GM19328 (cell line): ENCODE measurements around the gene CLEC20A.
"Not testable (repeated sequence)": the region's sequence is repeated elsewhere in the genome, so short reads cannot be mapped to it uniquely, and the experiment has no call there.

Experiments
- ATAC-seq: cut with Tn5 transposase; IDR thresholded peaks from one replicate; pipeline ENCODE4 v1.9.1; 2021; ENCODE audit warnings: mild to moderate bottlenecking, moderate library complexity; ENCODE audit not compliant: unreplicated experiment

CLEC20A gene

GRCh38 chr1:178529364-178530036, 32.7 kb upstream of the CLEC20A start:
- ATAC-seq, result no peak

DNA sequence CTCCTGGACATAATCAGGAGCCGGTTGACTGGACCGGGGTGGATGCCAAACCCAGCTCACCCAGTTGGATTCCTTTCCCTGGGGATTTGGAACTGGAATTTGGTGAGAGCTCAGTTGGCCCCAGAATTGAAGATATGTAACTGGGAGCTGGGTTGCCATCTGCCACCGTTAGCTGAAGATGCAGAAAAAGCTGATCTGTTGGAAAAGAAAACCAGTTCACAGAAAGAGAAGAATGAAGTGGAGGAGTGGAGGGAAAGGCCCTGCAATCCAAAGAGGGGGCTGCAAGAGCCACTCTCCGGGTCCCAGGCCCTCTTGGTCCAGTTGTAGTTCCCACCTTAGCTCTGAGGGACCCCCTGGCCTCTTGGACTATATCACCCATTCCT, 32.2 kb upstream of the CLEC20A start:
- ATAC-seq, result no peak

DNA sequence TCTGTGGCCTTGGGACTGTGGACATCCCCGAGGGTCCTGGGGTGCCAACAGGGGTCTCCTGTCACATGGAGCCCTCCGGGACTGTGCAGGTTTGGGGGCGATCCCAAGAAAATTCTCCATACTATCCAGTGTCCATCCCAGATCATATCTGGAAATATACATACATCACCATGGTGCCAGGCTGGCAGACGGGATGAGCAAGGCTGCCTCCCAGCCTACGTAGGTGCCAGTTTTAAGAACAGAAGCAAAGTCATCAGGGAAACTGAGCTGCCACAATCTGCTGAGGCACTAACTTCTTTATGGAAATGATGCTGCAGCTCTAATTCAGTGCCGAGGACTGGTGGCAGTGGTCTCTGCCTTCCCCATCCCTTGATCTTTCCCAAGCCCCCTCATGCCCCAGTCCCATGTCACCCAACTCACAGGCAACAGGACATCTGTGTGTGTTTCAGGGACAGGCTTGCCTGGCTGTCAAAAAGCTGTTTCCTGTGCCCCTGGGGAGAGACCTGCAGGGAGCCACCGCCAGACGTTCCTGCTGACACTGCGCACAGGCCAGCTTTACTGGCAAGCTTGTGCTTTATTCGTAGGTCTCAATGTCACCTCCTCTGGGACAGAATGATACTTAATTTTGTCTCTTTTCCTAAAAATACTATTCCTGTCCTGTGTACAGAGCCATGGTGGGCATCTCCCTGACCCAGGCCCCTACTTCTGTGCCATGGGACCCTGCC, 31.6 kb upstream of the CLEC20A start:
- no peak for ATAC-seq

GRCh38 chr1:178527117-178527516, 30.4 kb upstream of the CLEC20A start:
- ATAC-seq, result no peak

GRCh38 chr1:178521241-178521640, 24.5 kb upstream of the CLEC20A start:
- no peak for ATAC-seq

GRCh38 chr1:178520803-178521202, 24.0 kb upstream of the CLEC20A start:
- no peak for ATAC-seq

DNA sequence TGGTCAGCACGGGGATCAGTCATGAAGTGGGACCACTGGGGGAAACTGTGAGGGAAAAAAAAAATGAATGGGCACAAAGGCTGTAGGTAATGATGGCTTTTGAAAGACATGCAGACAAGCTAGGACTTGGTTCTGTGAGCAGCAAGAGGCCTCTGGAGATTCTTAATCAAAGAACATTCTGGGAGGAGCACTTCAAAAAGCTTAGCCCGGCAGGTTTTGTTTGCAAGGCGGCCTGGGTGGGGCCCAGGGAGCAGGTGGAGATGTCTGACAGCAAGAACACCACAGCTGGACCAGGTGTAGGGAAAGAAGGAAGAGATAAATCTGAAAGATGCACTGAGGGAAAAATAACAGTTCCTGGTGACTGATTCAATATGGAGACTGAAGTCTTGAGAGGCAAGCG, 22.1 kb upstream of the CLEC20A start:
- ATAC-seq, result no peak

GRCh38 chr1:178516110-178516509, 19.3 kb upstream of the CLEC20A start:
- ATAC-seq, result no peak

DNA sequence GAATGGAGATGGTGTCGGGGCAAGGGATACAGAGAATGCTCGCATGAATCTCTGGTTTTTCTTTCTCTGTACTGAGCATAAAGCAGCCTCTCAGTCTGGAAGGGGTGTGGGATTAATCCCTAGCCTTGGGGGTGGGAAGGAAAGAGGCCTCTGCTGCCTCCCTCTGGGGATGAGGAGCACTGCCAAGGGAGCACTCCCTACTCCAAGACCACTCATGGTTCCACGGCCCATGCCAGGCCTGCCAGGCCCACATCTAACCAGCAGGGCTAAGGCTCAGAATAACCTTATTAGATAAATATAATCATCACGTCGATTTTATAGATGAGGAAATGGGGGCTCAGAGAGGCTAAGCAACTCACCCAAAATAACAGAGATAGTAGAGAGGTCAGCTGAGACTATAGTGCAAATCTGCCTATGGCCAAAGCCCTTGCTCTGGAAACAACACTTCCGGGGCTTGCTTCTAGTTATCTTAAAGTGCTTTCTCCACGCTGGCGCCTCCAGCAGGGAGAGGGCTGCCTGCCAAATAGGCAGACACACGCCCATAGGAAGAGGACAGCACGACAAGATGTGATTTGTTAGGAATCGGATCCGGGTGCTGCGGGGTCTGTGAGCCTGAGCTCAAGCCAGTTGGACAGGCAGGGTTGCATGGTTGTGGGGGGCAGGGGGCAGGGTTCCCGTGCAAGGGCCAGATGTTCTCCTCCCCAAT, 16.7 kb upstream of the CLEC20A start:
- no peak for ATAC-seq

DNA sequence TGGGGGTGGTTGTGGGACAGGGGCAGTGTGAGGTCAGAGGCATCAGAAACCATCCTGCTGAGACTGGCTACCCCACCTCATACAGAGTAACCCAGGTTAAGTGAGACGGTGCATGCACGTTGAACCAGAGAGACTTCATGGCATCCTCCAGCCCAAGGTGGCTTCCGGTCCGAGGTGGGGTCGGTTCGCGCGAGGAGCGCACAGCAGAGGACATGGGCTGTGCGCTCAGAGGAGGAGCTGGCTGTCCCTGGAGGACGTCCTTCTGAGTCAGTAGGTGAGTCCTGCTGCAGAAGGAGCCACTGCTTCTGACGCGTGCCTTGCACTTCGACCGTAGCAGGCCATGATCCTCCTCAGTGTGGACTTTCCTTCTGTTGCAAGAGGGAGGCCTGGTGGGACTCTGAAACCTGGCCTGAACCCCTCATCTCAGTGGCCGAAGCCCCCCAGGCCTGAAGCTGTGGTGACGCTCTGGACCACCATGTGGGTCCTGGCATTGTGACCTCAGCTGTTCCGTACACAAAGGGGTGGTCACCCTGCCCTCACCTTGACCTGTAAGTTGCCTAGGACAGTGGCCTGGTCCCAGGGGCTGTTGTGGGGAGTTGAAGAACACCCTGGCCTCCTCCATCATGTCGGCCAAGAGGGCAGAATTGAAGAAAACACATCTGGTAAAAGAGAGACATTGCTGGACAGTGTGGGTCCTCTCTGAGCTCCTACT, 16.0 kb upstream of the CLEC20A start, which contains the start of gene TEX35:
TSS of gene TEX35 (plus strand) at position 544 of the 712 bp plus-strand sequence. CDS start at position 624, 80 bp downstream.
- no peak for ATAC-seq

- no peak for ATAC-seq
Measured at GRCh38 chr1:178510155-178510554, 13.4 kb upstream of the CLEC20A start.

GRCh38 chr1:178509414-178510007, 12.7 kb upstream of the CLEC20A start:
- no peak for ATAC-seq

GRCh38 chr1:178506669-178507068, 9.9 kb upstream of the CLEC20A start:
- no peak for ATAC-seq

DNA sequence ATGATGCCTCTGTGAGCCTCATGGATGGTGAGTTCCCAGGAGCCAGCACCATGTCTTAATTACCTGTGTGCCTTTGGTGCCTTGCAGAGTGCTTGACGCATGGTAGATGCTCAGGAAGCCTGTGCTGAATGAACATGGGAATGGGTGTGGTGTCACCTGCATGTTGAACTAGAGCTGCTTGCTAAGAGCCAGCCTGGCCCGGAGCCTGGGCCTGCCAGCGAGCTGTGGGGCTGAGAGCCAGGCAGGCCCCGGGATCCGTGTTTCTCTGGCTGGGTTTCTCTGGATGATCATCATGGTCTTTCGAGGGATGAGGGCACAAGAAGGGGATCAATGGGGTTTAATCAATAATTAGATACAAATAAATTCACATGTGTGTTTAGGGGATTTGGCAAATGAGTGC, 9.4 kb upstream of the CLEC20A start:
- ATAC-seq, result no peak

- no peak for ATAC-seq
Measured at GRCh38 chr1:178504286-178504685, 7.5 kb upstream of the CLEC20A start.

GRCh38 chr1:178503849-178504248, 7.1 kb upstream of the CLEC20A start:
- no peak for ATAC-seq

GRCh38 chr1:178503316-178503715, 6.6 kb upstream of the CLEC20A start:
- not testable (repeated sequence) for ATAC-seq

DNA sequence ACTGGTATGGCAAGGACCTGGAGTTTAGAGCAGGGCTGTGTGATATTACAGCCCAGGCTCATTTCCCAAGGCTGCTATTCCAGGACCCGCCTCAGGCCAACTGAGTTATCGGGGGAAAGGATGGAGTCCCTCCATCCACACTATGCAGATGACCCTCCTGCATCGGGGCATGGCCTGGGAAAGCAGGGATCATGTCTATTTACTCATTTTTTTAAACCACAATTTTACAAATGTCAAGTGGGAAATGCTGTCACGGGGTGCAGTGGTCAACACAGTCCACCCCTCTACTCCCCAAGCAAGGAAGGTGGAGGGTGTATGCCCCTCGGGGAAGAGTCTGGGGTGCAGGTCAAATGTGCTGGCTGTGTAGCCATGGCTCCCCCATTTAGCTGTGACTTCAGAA, 6.1 kb upstream of the CLEC20A start:
- no peak for ATAC-seq

DNA sequence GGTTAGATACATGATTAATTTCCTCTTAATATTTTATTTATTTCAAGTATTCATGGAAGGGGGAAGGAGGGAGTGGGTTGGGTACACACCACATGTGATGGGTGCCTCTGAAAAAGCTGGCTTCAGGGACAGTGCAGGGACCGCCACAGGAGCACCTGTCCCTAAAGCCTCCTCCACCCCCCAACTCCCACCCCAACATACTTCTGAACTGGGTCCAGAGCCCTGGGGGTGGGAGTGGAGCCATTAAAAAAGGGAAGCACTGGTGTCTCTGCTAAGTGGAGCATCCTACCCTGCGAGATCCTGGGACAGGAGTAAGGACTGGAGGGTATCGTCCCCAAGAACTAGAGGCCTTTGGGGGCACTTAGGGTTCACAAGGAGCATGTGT, 5.6 kb upstream of the CLEC20A start:
- no peak for ATAC-seq

DNA sequence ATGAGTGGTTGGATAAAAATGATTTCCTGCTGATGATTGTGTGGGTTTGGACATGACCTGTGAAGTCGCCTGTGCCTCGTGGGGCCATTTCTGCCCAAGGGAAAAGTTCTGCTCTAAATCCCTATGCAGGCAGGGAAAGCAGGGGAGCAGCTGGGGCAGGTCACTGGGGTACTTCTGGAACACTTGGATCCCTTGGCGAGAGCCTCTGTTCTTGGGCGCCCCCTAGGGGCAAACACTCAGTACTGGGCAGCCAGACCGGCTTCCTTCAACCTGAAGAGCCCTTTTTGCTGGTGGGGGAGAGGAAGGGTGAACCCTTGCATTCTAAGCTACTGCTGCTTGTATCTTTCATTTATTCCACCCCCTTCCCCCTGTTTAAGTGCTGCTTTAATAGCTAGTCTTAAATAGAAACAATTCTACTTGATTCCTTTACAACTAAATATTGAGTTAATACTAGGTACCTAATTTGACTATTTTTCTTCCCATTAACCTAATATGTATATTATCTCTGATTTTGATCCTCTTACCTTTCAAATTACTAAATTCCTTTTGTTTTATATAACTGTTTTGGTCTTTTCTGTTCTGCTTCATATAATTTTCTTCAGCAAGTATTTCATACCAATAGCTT, 5.1 kb upstream of the CLEC20A start:
- peak; percentile 88 for ATAC-seq
